LHCN-M2 (cell line): ENCODE results near the gene PDGFD. TPM values are rescaled to one million over a fixed set of nuclear protein-coding genes. Genes with fewer than 3 reads are reported as not detected.

Experiments used
- DNase-seq: peaks from one replicate; pipeline ENCODE4 v3.0.0-alpha.2; 2012; ENCODE audit warnings: low read depth
- total RNA-seq: library from RNA; depleted of rRNA; stranded (reverse); fragments of >200 nt; gene quantifications from 2 replicates; pipeline ENCODE4 v1.2.3, GENCODE V29; 2014

PDGFD gene
- total RNA-seq, 1 experiment from 2014 or later = under 0.01 TPM

- no peak for DNase-seq
These were observed 204.5 kb downstream of the PDGFD start for GRCh38 chr11:103959279-103959942.

- no peak for DNase-seq
These were observed 205.3 kb downstream of the PDGFD start for GRCh38 chr11:103958475-103959215.

- DNase-seq = peak; percentile 39
These were observed 210.0 kb downstream of the PDGFD start for GRCh38 chr11:103953797-103954486.

- no peak for DNase-seq
These were observed 214.2 kb downstream of the PDGFD start for GRCh38 chr11:103949781-103950180.

GRCh38 chr11:103948187-103948763 lies 215.7 kb downstream of the PDGFD start:
- DNase-seq = no peak

GRCh38 chr11:103947546-103947919 lies 216.4 kb downstream of the PDGFD start:
- peak; percentile 18 for DNase-seq

GRCh38 chr11:103946793-103947545 lies 217.0 kb downstream of the PDGFD start:
- no peak for DNase-seq

- no peak for DNase-seq
These were observed 219.6 kb downstream of the PDGFD start for GRCh38 chr11:103944251-103944940.

GRCh38 chr11:103942646-103943045 lies 221.3 kb downstream of the PDGFD start:
- DNase-seq = no peak

GRCh38 chr11:103940551-103940950 lies 223.4 kb downstream of the PDGFD start:
- DNase-seq = no peak

- DNase-seq = no peak
These were observed 224.3 kb downstream of the PDGFD start for GRCh38 chr11:103939694-103940093.

GRCh38 chr11:103936059-103936458 lies 227.9 kb downstream of the PDGFD start:
- DNase-seq = no peak

GRCh38 chr11:103935219-103935618 lies 228.7 kb downstream of the PDGFD start:
- no peak for DNase-seq

- DNase-seq = no peak
These were observed 234.6 kb downstream of the PDGFD start for GRCh38 chr11:103929170-103929903.

GRCh38 chr11:103928802-103929161 lies 235.2 kb downstream of the PDGFD start:
- no peak for DNase-seq

- no peak for DNase-seq
These were observed 235.7 kb downstream of the PDGFD start for GRCh38 chr11:103928040-103928801.

GRCh38 chr11:103927535-103927934 lies 236.4 kb downstream of the PDGFD start:
- DNase-seq = no peak

GRCh38 chr11:103926990-103927389 lies 237.0 kb downstream of the PDGFD start:
- DNase-seq = no peak
